ENCODE results near the gene PTPRO.

PTPRO gene

DNA sequence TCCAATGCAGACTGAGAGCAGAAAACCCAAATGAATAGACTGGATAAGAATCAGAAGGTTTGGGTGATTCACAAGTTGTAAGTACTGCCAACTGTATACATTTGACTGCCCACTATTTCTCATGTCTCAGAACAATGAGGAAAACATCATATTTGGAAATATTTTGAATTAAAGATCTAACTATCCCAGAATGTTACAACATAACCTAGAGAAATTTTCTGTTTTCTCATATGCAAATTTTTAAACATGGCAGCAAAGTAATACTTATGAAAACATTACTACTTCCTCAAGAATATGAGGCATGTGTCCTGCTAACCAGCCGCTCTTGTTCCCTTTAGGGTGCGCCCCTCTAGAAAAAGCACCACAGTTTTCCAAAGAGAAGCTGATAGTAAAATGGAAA, 179.9 kb downstream of the PTPRO start:
- TF ChIP-seq, protein P1, sequence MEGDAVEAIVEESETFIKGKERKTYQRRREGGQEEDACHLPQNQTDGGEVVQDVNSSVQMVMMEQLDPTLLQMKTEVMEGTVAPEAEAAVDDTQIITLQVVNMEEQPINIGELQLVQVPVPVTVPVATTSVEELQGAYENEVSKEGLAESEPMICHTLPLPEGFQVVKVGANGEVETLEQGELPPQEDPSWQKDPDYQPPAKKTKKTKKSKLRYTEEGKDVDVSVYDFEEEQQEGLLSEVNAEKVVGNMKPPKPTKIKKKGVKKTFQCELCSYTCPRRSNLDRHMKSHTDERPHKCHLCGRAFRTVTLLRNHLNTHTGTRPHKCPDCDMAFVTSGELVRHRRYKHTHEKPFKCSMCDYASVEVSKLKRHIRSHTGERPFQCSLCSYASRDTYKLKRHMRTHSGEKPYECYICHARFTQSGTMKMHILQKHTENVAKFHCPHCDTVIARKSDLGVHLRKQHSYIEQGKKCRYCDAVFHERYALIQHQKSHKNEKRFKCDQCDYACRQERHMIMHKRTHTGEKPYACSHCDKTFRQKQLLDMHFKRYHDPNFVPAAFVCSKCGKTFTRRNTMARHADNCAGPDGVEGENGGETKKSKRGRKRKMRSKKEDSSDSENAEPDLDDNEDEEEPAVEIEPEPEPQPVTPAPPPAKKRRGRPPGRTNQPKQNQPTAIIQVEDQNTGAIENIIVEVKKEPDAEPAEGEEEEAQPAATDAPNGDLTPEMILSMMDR (IDR thresholded peaks at IDR 0.05; ENCODE audit: low read depth, low read length): no peak
- H3K4me3 ChIP-seq (ENCODE audit: low read depth, low read length): no peak overlapping the region

DNA sequence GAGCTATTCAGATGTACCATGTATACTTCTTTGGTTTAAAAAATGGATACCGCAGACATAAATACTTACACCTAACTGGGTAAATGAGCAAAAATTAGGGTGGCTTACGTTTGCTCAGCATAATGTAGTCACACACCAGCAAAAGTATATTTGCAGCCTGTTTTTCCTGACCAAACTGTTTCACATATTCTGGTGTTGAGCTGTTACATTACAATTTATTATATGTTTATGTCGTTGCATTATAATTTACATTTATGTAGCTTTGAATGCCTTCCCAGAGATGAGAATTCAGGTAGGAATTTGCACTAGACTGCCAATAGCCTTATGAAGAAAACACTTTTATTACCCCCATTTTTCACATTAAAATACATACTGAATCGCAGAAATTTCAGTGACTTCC, 183.3 kb downstream of the PTPRO start:
- no peak overlapping the region for H3K4me3 ChIP-seq (ENCODE audit: low read depth, low read length)
- TF ChIP-seq, protein P1 (IDR thresholded peaks at IDR 0.05; ENCODE audit: low read depth, low read length): no peak

DNA sequence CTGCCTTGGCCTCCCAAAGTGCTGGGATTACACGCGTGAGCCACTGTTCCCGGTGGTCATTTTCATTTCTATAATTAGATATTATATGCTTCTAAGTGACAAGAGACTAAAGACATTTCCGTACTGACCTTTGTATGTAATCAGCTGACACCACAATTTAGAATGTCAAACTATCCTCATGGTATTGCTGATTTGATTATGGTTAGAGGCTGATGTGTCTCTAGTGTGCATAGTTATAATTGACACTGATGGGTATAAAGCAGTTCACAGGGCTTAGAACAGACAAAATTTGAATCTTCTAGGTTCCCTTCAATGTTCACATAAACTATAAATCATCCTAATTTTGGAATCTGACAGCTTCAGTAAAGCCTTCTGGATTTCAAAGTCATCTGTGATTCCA, 192.7 kb downstream of the PTPRO start:
- H3K4me3 ChIP-seq (ENCODE audit: low read depth, low read length): no peak overlapping the region
- TF ChIP-seq, protein P1 (IDR thresholded peaks at IDR 0.05; ENCODE audit: low read depth, low read length): no peak

DNA sequence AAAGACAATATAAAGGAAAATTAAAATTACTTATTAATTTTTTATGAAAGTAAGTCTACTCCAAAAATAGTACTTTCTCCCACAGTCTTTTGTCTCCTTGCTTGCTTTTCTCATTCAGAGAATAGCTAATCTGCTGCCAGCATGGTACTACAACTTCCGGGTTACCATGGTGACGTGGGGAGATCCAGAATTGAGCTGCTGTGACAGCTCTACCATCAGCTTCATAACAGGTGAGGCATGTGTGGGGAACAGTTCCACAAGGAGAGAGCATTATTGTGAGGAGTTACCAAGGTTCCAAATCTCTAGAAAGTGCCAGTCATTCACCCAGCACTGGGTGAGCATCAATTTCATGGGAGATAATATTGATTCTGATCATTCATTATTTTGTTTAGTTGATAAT, 197.8 kb downstream of the PTPRO start:
- TF ChIP-seq, protein P1 (IDR thresholded peaks at IDR 0.05; ENCODE audit: low read depth, low read length): no peak

DNA sequence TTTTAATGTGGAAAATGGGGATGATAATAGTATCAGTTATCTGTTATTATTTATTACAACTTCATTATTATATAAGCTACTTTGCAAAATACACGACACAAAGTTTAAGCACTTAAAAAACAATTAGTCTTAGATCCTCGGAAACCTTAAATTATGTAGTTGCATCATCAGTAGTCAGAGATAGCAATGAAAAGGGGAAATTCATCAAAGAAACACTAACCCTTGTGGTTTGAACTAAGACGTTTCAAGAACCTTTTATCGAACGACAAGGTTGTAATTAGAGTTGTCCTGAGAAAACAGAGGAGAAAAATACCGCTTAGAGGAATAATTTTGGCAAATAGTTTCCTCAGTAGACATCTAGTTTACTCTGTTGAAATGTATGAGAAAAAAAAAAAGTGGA, 198.5 kb downstream of the PTPRO start:
- TF ChIP-seq, protein P1 (IDR thresholded peaks at IDR 0.05; ENCODE audit: low read depth, low read length): no peak

More for the DNA sequence above, 197.8 kb downstream of the PTPRO start:
- no peak overlapping the region for H3K4me3 ChIP-seq (ENCODE audit: low read depth, low read length)

DNA sequence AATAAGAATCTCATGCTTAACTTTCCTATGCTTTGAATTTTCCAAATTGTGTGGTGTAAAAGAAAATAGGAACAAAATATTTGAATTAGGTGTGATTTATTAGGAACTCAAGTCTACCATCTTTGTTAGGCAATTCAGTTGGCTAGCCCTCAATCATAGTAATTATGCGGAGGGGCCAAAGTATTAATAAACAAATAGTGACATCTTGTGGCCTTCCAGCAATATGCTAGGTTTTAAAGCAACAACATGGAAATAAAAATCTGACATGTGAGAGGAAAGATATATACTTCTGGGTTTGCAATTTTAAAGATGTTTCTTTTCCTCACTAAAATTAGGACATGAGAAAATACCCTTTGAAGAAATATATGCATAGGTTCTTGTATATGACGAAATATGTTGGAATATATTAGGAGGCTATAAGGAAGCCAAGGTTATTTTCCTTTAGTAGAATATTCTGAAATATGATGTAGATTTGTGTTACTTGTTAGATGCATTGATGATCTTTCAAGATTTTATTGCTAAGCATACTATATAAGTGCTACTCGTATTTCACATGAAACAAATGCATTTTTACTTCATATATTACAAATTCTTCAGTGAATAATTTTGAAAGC, 200.4 kb downstream of the PTPRO start:
- no peak overlapping the region for H3K4me3 ChIP-seq (ENCODE audit: low read depth, low read length)
- TF ChIP-seq, protein P1 (IDR thresholded peaks at IDR 0.05; ENCODE audit: low read depth, low read length): peak; percentile 24; the same call in 1 of the 2 replicates

More for the DNA sequence above, 198.5 kb downstream of the PTPRO start:
- H3K4me3 ChIP-seq (ENCODE audit: low read depth, low read length): no peak overlapping the region

DNA sequence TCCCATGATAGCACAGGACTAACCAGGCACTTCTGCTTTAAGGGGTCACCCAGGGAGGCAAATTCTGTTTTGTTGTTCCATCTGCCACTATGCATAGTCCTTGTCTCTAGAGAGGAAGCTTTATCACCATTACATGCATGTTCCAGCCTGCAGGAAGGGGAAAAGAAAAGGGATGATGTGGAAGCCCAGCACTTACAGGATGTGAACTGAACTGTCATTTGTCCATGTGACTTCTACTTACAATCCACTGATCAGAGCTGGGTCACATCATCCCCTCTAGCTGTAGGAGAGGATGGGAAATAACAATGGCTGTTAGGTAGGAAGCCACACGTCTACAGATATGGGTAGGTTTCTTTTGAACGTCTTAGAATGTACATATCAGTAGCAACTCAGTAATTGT, 203.1 kb downstream of the PTPRO start:
- H3K4me3 ChIP-seq (ENCODE audit: low read depth, low read length): no peak overlapping the region
- TF ChIP-seq, protein P1 (IDR thresholded peaks at IDR 0.05; ENCODE audit: low read depth, low read length): no peak

Measured in WI38 (cell line).